ENCODE results near the gene PRPF19. TPM values are rescaled to one million over a fixed set of nuclear protein-coding genes. Genes with fewer than 3 reads are reported as not detected.

PRPF19 gene
- total RNA-seq, 1 donor from 2014 or later = 120 TPM

DNA sequence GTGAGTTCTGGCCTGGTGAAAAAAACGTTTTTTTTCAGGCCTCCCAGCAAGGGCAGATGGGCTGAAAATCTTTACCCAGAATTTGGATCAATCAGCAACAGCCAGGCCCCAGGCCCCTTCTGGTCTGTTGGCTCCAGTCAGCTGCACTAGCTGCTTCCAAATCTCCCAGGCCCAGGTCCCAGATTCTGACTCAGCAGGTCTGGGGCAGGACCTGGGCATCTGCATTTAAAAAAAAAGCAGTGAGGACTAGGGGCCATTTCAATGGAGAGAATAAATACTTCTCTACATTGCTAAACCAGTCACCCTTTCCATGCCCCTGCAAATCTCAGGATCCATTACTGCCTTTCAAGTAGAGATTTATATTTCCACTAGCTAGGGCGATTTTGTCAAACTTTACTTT, 41.3 kb upstream of the PRPF19 start:
- DNase-seq (ENCODE audit: extremely low spot score, unreplicated experiment) = no peak
- Mint-ChIP-seq H3K36me3 (no peaks in the 10 kb centered on the region), H3K4me1 (ENCODE audit: unreplicated experiment) (peaks cover 27% of the 10 kb centered on the region), H3K27ac (no peak overlapping the region), H3K4me3 (no peak overlapping the region), H3K27me3 (peaks cover 34% of the 10 kb centered on the region), H3K9me3 (no peaks in the 10 kb centered on the region)
- TF ChIP-seq, protein P1, sequence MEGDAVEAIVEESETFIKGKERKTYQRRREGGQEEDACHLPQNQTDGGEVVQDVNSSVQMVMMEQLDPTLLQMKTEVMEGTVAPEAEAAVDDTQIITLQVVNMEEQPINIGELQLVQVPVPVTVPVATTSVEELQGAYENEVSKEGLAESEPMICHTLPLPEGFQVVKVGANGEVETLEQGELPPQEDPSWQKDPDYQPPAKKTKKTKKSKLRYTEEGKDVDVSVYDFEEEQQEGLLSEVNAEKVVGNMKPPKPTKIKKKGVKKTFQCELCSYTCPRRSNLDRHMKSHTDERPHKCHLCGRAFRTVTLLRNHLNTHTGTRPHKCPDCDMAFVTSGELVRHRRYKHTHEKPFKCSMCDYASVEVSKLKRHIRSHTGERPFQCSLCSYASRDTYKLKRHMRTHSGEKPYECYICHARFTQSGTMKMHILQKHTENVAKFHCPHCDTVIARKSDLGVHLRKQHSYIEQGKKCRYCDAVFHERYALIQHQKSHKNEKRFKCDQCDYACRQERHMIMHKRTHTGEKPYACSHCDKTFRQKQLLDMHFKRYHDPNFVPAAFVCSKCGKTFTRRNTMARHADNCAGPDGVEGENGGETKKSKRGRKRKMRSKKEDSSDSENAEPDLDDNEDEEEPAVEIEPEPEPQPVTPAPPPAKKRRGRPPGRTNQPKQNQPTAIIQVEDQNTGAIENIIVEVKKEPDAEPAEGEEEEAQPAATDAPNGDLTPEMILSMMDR (conservative IDR thresholded peaks at IDR 0.05) = no peak

DNA sequence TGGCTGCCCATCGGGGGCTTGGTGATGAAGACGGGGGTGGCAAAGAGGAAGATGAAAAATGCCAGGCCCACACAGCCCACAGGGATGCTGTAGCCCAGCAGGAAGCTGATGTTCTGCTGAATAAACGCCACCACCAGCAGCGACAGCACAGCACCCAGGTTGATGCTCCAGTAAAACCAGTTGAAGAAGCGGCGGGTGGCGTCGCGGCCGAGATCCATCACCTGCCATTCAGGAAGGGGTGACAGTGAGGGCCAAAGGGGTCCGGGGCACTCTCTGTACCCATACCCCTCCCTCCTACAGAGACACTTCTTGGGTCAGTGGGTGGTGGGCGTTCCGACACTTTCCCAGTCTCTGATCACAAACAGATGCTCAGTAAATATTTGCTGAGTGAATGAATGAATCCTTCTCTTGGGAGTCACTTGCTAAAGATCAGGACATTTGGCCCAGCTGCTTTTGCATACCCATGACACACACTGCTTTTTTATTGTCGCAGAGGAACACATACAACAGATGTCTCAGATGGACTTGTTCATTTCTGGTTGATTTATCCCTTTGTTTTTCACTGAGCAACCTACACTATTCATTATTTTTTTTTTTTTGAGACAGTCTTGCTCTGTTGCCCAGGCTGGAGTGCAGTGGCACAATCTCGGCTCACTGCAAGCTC, 40.3 kb upstream of the PRPF19 start:
- no peaks in the 10 kb centered on the region for H3K36me3 Mint-ChIP-seq
- H3K4me1 Mint-ChIP-seq (ENCODE audit: unreplicated experiment) = peaks cover 30% of the 10 kb centered on the region
- DNase-seq (ENCODE audit: extremely low spot score, unreplicated experiment) = no peak
- H3K27me3 Mint-ChIP-seq = peaks cover 24% of the 10 kb centered on the region
- TF ChIP-seq, protein P1 (conservative IDR thresholded peaks at IDR 0.05) = no peak
- H3K9me3 Mint-ChIP-seq = no peaks in the 10 kb centered on the region
- H3K4me3 Mint-ChIP-seq = no peak overlapping the region
- no peak overlapping the region for H3K27ac Mint-ChIP-seq

DNA sequence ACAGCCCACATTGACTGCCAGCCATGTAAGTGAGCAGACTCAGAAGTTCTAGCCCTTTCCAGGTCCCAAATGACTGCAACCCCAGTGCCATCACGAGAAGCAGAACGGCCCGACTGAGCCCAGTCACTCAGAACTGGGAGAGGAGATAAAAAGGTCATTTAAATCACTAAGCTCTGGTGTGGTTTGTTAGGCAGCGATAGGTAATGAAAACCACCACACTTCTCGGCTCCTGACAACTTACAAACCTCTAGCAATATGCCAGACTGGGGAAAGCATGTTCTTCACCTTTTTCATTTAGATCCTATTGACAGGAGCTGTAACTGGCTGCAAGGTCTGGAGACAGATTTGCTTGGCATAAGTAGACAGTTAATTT, 38.9 kb upstream of the PRPF19 start:
- Mint-ChIP-seq H3K4me3 (no peak overlapping the region), H3K4me1 (ENCODE audit: unreplicated experiment) (peaks cover 30% of the 10 kb centered on the region), H3K27me3 (peaks cover 20% of the 10 kb centered on the region), H3K27ac (peak overlapping the region; percentile 39), H3K36me3 (no peaks in the 10 kb centered on the region), H3K9me3 (no peaks in the 10 kb centered on the region)
- TF ChIP-seq, protein P1 (conservative IDR thresholded peaks at IDR 0.05) = no peak
- no peak for DNase-seq (ENCODE audit: extremely low spot score, unreplicated experiment)

DNA sequence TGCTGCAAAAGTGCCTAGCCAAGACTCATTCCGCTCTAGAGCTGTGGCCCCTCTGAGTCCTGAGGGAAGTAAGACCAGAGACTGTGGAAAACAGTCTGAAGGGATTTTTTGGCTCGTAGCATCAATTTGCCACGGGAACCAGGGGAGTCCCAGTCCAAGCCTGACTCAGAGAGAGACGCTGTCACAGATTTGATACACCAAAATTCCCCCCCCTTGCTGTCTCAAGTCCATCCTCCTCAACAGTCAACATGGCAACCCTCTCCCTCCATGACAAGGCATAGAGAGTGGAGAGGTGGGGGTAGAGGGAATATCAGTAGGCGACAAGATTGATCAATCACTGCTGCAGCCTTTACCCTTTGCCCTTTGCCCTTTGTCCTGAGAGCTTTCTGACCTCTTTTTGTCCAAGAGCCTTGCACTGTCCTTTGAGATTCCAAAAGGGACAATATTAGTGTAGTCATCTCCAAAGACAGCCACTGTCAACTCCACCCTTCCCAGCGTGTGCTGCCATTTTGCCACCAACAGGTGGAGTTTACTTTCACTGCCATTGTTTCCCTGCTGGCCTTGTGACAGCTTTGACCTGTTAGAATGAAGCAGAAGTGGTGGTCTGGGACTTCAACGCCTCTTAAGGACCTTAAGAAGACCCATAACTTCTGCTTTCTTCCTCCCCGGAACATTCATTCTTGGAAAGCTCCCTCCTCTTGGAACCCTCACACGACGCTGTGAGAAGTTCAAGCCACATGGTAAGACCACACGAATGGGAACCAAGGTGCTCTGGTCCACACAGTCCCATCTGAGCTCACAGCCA, 38.3 kb upstream of the PRPF19 start:
- Mint-ChIP-seq H3K4me1 (ENCODE audit: unreplicated experiment) (peaks cover 30% of the 10 kb centered on the region), H3K36me3 (no peaks in the 10 kb centered on the region), H3K9me3 (no peaks in the 10 kb centered on the region), H3K4me3 (no peak overlapping the region), H3K27me3 (peaks cover 14% of the 10 kb centered on the region), H3K27ac (peak overlapping the region; percentile 39)
- TF ChIP-seq, protein P1 (conservative IDR thresholded peaks at IDR 0.05) = peak; percentile 56
- no peak for DNase-seq (ENCODE audit: extremely low spot score, unreplicated experiment)

DNA sequence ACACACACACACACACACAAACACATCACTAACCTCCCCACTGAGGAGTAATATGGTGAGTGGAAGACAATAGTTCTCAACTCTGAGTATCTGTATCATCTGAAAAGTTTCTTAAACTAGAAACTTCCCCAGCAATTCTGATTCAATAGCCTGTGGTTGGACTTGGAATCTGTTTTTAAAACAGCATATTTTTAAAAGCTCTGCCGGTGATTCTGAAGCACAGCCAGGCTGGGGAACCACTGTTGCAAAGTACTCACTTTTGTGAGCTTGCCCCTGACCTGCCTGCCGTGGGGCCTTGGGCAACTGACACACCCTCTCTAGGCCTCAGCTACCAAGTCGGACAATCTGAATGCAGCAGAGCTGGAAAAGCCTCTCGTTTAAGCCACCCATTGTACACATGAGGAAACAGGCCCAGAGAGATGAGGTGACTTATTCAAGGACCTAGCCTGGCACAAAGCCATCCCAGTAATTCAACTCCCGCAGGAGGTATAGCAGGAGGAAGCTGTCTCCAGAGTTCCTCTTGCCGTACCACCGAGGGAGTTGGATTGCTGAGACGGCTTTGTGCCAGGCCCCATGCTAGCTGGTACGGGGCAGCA, 36.7 kb upstream of the PRPF19 start:
- H3K36me3 Mint-ChIP-seq = no peaks in the 10 kb centered on the region
- DNase-seq (ENCODE audit: extremely low spot score, unreplicated experiment) = no peak
- H3K27ac Mint-ChIP-seq = peak overlapping the region; percentile 95
- H3K27me3 Mint-ChIP-seq = no peaks in the 10 kb centered on the region
- peaks cover 32% of the 10 kb centered on the region for H3K4me1 Mint-ChIP-seq (ENCODE audit: unreplicated experiment)
- no peaks in the 10 kb centered on the region for H3K9me3 Mint-ChIP-seq
- H3K4me3 Mint-ChIP-seq = peak overlapping the region; percentile 73
- TF ChIP-seq, protein P1 (conservative IDR thresholded peaks at IDR 0.05) = no peak

Data from type B pancreatic cell (in vitro differentiated cells).